Measurements from ENCODE around the gene ROR2.

ROR2 gene

GRCh38 chr9:91760906-91761305 is 189.1 kb downstream of the ROR2 start:
- H3K36me3 ChIP-seq (ENCODE audit: control insufficient read depth, insufficient read depth, low read length): no peaks in the 10 kb centered on the region
- H3K9me3 ChIP-seq (ENCODE audit: control insufficient read depth, low read length): no peaks in the 10 kb centered on the region
- H3K4me3 ChIP-seq (ENCODE audit: low read length): no peak overlapping the region
- no peak overlapping the region for H3K9ac ChIP-seq (ENCODE audit: low read length)
- peaks cover 9% of the 10 kb centered on the region for H3K4me1 ChIP-seq (ENCODE audit: control insufficient read depth, insufficient read depth, low read length)
- no peaks in the 10 kb centered on the region for H3K27me3 ChIP-seq (ENCODE audit: control insufficient read depth, insufficient read depth, low read length)

- Histone ChIP-seq H3K4me1 (ENCODE audit: control insufficient read depth, insufficient read depth, low read length) (peaks cover 9% of the 10 kb centered on the region), H3K4me3 (ENCODE audit: low read length) (no peak overlapping the region), H3K9me3 (ENCODE audit: control insufficient read depth, low read length) (no peaks in the 10 kb centered on the region), H3K27me3 (ENCODE audit: control insufficient read depth, insufficient read depth, low read length) (no peaks in the 10 kb centered on the region), H3K36me3 (ENCODE audit: control insufficient read depth, insufficient read depth, low read length) (no peaks in the 10 kb centered on the region), H3K9ac (ENCODE audit: low read length) (no peak overlapping the region)
These were observed 191.5 kb downstream of the ROR2 start for GRCh38 chr9:91758491-91758981.

GRCh38 chr9:91757782-91758181 is 192.2 kb downstream of the ROR2 start:
- Histone ChIP-seq H3K9me3 (ENCODE audit: control insufficient read depth, low read length) (no peaks in the 10 kb centered on the region), H3K4me1 (ENCODE audit: control insufficient read depth, insufficient read depth, low read length) (peaks cover 9% of the 10 kb centered on the region), H3K9ac (ENCODE audit: low read length) (no peak overlapping the region), H3K36me3 (ENCODE audit: control insufficient read depth, insufficient read depth, low read length) (no peaks in the 10 kb centered on the region), H3K4me3 (ENCODE audit: low read length) (no peak overlapping the region), H3K27me3 (ENCODE audit: control insufficient read depth, insufficient read depth, low read length) (no peaks in the 10 kb centered on the region)

GRCh38 chr9:91756510-91756780 is 193.6 kb downstream of the ROR2 start:
- Histone ChIP-seq H3K9me3 (ENCODE audit: control insufficient read depth, low read length) (no peaks in the 10 kb centered on the region), H3K4me1 (ENCODE audit: control insufficient read depth, insufficient read depth, low read length) (peaks cover 7% of the 10 kb centered on the region), H3K36me3 (ENCODE audit: control insufficient read depth, insufficient read depth, low read length) (no peaks in the 10 kb centered on the region), H3K4me3 (ENCODE audit: low read length) (no peak overlapping the region), H3K27me3 (ENCODE audit: control insufficient read depth, insufficient read depth, low read length) (no peaks in the 10 kb centered on the region), H3K9ac (ENCODE audit: low read length) (no peak overlapping the region)

- H3K4me3 ChIP-seq (ENCODE audit: low read length): no peak overlapping the region
- H3K9me3 ChIP-seq (ENCODE audit: control insufficient read depth, low read length): no peaks in the 10 kb centered on the region
- no peak overlapping the region for H3K9ac ChIP-seq (ENCODE audit: low read length)
- H3K4me1 ChIP-seq (ENCODE audit: control insufficient read depth, insufficient read depth, low read length): peaks cover 2% of the 10 kb centered on the region
- no peaks in the 10 kb centered on the region for H3K27me3 ChIP-seq (ENCODE audit: control insufficient read depth, insufficient read depth, low read length)
- H3K36me3 ChIP-seq (ENCODE audit: control insufficient read depth, insufficient read depth, low read length): no peaks in the 10 kb centered on the region
These were observed 194.1 kb downstream of the ROR2 start for GRCh38 chr9:91755761-91756509.

- H3K36me3 ChIP-seq (ENCODE audit: control insufficient read depth, insufficient read depth, low read length): no peaks in the 10 kb centered on the region
- no peaks in the 10 kb centered on the region for H3K4me1 ChIP-seq (ENCODE audit: control insufficient read depth, insufficient read depth, low read length)
- H3K9me3 ChIP-seq (ENCODE audit: control insufficient read depth, low read length): no peaks in the 10 kb centered on the region
- no peak overlapping the region for H3K4me3 ChIP-seq (ENCODE audit: low read length)
- H3K27me3 ChIP-seq (ENCODE audit: control insufficient read depth, insufficient read depth, low read length): no peaks in the 10 kb centered on the region
- no peak overlapping the region for H3K9ac ChIP-seq (ENCODE audit: low read length)
These were observed 196.3 kb downstream of the ROR2 start for GRCh38 chr9:91753711-91754110.

GRCh38 chr9:91751922-91752321 is 198.1 kb downstream of the ROR2 start:
- Histone ChIP-seq H3K27me3 (ENCODE audit: control insufficient read depth, insufficient read depth, low read length) (no peaks in the 10 kb centered on the region), H3K9ac (ENCODE audit: low read length) (no peak overlapping the region), H3K9me3 (ENCODE audit: control insufficient read depth, low read length) (no peaks in the 10 kb centered on the region), H3K36me3 (ENCODE audit: control insufficient read depth, insufficient read depth, low read length) (no peaks in the 10 kb centered on the region), H3K4me1 (ENCODE audit: control insufficient read depth, insufficient read depth, low read length) (peaks cover under 1% of the 10 kb centered on the region), H3K4me3 (ENCODE audit: low read length) (no peak overlapping the region)

- Histone ChIP-seq H3K4me3 (ENCODE audit: low read length) (no peak overlapping the region), H3K27me3 (ENCODE audit: control insufficient read depth, insufficient read depth, low read length) (no peaks in the 10 kb centered on the region), H3K9me3 (ENCODE audit: control insufficient read depth, low read length) (no peaks in the 10 kb centered on the region), H3K4me1 (ENCODE audit: control insufficient read depth, insufficient read depth, low read length) (peaks cover 7% of the 10 kb centered on the region), H3K9ac (ENCODE audit: low read length) (no peak overlapping the region), H3K36me3 (ENCODE audit: control insufficient read depth, insufficient read depth, low read length) (no peaks in the 10 kb centered on the region)
These were observed 199.7 kb downstream of the ROR2 start for GRCh38 chr9:91750343-91750742.

- Histone ChIP-seq H3K9ac (ENCODE audit: low read length) (no peak overlapping the region), H3K4me1 (ENCODE audit: control insufficient read depth, insufficient read depth, low read length) (peaks cover 7% of the 10 kb centered on the region), H3K27me3 (ENCODE audit: control insufficient read depth, insufficient read depth, low read length) (no peaks in the 10 kb centered on the region), H3K9me3 (ENCODE audit: control insufficient read depth, low read length) (no peaks in the 10 kb centered on the region), H3K36me3 (ENCODE audit: control insufficient read depth, insufficient read depth, low read length) (no peaks in the 10 kb centered on the region), H3K4me3 (ENCODE audit: low read length) (no peak overlapping the region)
These were observed 203.1 kb downstream of the ROR2 start for GRCh38 chr9:91746904-91747303.

GRCh38 chr9:91746357-91746756 is 203.7 kb downstream of the ROR2 start:
- Histone ChIP-seq H3K36me3 (ENCODE audit: control insufficient read depth, insufficient read depth, low read length) (no peaks in the 10 kb centered on the region), H3K4me3 (ENCODE audit: low read length) (no peak overlapping the region), H3K9me3 (ENCODE audit: control insufficient read depth, low read length) (no peaks in the 10 kb centered on the region), H3K9ac (ENCODE audit: low read length) (no peak overlapping the region), H3K4me1 (ENCODE audit: control insufficient read depth, insufficient read depth, low read length) (peaks cover 7% of the 10 kb centered on the region), H3K27me3 (ENCODE audit: control insufficient read depth, insufficient read depth, low read length) (no peaks in the 10 kb centered on the region)

GRCh38 chr9:91744114-91744513 is 205.9 kb downstream of the ROR2 start:
- no peaks in the 10 kb centered on the region for H3K27me3 ChIP-seq (ENCODE audit: control insufficient read depth, insufficient read depth, low read length)
- H3K4me3 ChIP-seq (ENCODE audit: low read length): no peak overlapping the region
- H3K9ac ChIP-seq (ENCODE audit: low read length): no peak overlapping the region
- no peaks in the 10 kb centered on the region for H3K36me3 ChIP-seq (ENCODE audit: control insufficient read depth, insufficient read depth, low read length)
- peaks cover 7% of the 10 kb centered on the region for H3K4me1 ChIP-seq (ENCODE audit: control insufficient read depth, insufficient read depth, low read length)
- no peaks in the 10 kb centered on the region for H3K9me3 ChIP-seq (ENCODE audit: control insufficient read depth, low read length)

GRCh38 chr9:91741522-91741921 is 208.5 kb downstream of the ROR2 start:
- Histone ChIP-seq H3K9me3 (ENCODE audit: control insufficient read depth, low read length) (no peaks in the 10 kb centered on the region), H3K4me3 (ENCODE audit: low read length) (no peak overlapping the region), H3K4me1 (ENCODE audit: control insufficient read depth, insufficient read depth, low read length) (peaks cover 3% of the 10 kb centered on the region), H3K9ac (ENCODE audit: low read length) (no peak overlapping the region), H3K36me3 (ENCODE audit: control insufficient read depth, insufficient read depth, low read length) (no peaks in the 10 kb centered on the region), H3K27me3 (ENCODE audit: control insufficient read depth, insufficient read depth, low read length) (no peaks in the 10 kb centered on the region)

- Histone ChIP-seq H3K4me3 (ENCODE audit: low read length) (no peak overlapping the region), H3K9me3 (ENCODE audit: control insufficient read depth, low read length) (no peaks in the 10 kb centered on the region), H3K9ac (ENCODE audit: low read length) (no peak overlapping the region), H3K36me3 (ENCODE audit: control insufficient read depth, insufficient read depth, low read length) (no peaks in the 10 kb centered on the region), H3K4me1 (ENCODE audit: control insufficient read depth, insufficient read depth, low read length) (no peaks in the 10 kb centered on the region), H3K27me3 (ENCODE audit: control insufficient read depth, insufficient read depth, low read length) (no peaks in the 10 kb centered on the region)
These were observed 209.3 kb downstream of the ROR2 start for GRCh38 chr9:91740701-91741100.
